Endothelial cell of umbilical vein (primary cell): ENCODE results near the gene CIITA. TPM values are rescaled to one million over a fixed set of nuclear protein-coding genes. Genes with fewer than 3 reads are reported as not detected.

Source experiments
- BruUV-seq: library from RNA; stranded (reverse); fragments of 400-500 nt; replicated peaks from 2 replicates; lab custom pipeline; 2021; lab: Mats Ljungman, UMichigan
- CTCF ChIA-PET: fragments of 300-600, 350-600 bp; sonication (Branson Sonifier 250); formaldehyde crosslinking; loops from one replicate; lab custom pipeline; 2021; ENCODE audit warnings: antibody characterized with exemption, inconsistent platforms; lab: Charles Lee
- POLR2A ChIA-PET: fragments of 300-600, 350-600 bp; sonication (Branson Sonifier 250); formaldehyde crosslinking; loops from one replicate; lab custom pipeline; 2021; ENCODE audit warnings: antibody characterized with exemption, inconsistent platforms; lab: Charles Lee
- DNase-seq: peaks from one replicate; pipeline ENCODE4 v3.0.0-alpha.2; 2011; ENCODE audit warnings: low read depth, low spot score
- FAIRE-seq: peaks from 2 replicates; lab custom pipeline; 2011; peaks lifted over from hg19 to GRCh38; lab: Jason Lieb, UNC
- H2AFZ ChIP-seq: 2 replicates; pipeline ENCODE4 v1.6.0; 2012; ENCODE audit warnings: low read depth, low read length, control low read depth, inconsistent platforms
- H3K27ac ChIP-seq: 2 replicates; pipeline ENCODE4 v1.5.1; 2011; ENCODE audit warnings: low read depth, mild to moderate bottlenecking, control low read depth, low read length, moderate library complexity; ENCODE audit not compliant: insufficient read depth
- H3K27me3 ChIP-seq, 2 experiments: 2 replicates each; pipeline versions ENCODE4 v1.6.0 to v1.6.1; 2011; ENCODE audit warnings: low read length in 2 of 2, mixed read lengths in 1 of 2; ENCODE audit not compliant: control insufficient read depth in 2 of 2, insufficient read depth in 2 of 2
- H3K36me3 ChIP-seq, 2 experiments: 2 replicates in 1 of 2; 3 replicates in 1 of 2; pipeline ENCODE4 v1.5.1; 2011; ENCODE audit warnings: low read length in 2 of 2, mild to moderate bottlenecking in 1 of 2, moderate library complexity in 1 of 2; ENCODE audit not compliant: control insufficient read depth in 2 of 2, insufficient read depth in 2 of 2; ENCODE audit errors: extremely low read depth in 1 of 2
- H3K4me1 ChIP-seq: 3 replicates; pipeline ENCODE4 v1.5.1; 2011; ENCODE audit warnings: mild to moderate bottlenecking, low read length; ENCODE audit not compliant: control insufficient read depth, insufficient read depth; ENCODE audit errors: extremely low read depth
- H3K4me2 ChIP-seq: 2 replicates; pipeline ENCODE4 v1.6.1; 2011; ENCODE audit warnings: low read length, control low read depth, mixed read lengths; ENCODE audit not compliant: insufficient read depth
- H3K4me3 ChIP-seq, 3 experiments: fragments of 200-600 bp in 1 of 3; sonication (generic), shearing (Covaris generic) in 1 of 3; replicated peaks in 1 of 3; 2 replicates each; pipeline ENCODE4 v1.5.1; 2011 to 2016; ENCODE audit warnings: control low read depth in 3 of 3, low read length in 3 of 3, mild to moderate bottlenecking in 2 of 3, inconsistent platforms in 1 of 3, low read depth in 1 of 3, moderate library complexity in 1 of 3; ENCODE audit not compliant: insufficient read depth in 1 of 3
- H3K79me2 ChIP-seq: 2 replicates; pipeline ENCODE4 v1.6.0; 2012; ENCODE audit warnings: low read length, inconsistent platforms; ENCODE audit not compliant: control insufficient read depth, insufficient read depth
- H3K9ac ChIP-seq: replicated peaks from 2 replicates; pipeline ENCODE3; 2011; ENCODE audit warnings: low read length, control low read depth; ENCODE audit not compliant: insufficient read depth; ENCODE audit errors: extremely low read depth
- H3K9me1 ChIP-seq: replicated peaks from 3 replicates; pipeline ENCODE4 v1.6.0; 2011; ENCODE audit warnings: mild to moderate bottlenecking, low read length; ENCODE audit not compliant: control insufficient read depth, insufficient read depth; ENCODE audit errors: extremely low read depth
- H3K9me3 ChIP-seq: replicated peaks from 2 replicates; pipeline ENCODE4 v1.5.1; 2012; ENCODE audit warnings: low read length, inconsistent platforms; ENCODE audit not compliant: control insufficient read depth, insufficient read depth
- H4K20me1 ChIP-seq: replicated peaks from 2 replicates; pipeline ENCODE3; 2011; ENCODE audit warnings: mild to moderate bottlenecking, low read length; ENCODE audit not compliant: control insufficient read depth, insufficient read depth; ENCODE audit errors: extremely low read depth
- FOS ChIP-seq: IDR thresholded peaks from 2 replicates; pipeline ENCODE4 v1.6.1; 2011; ENCODE audit warnings: mild to moderate bottlenecking, low read length, moderate library complexity, borderline replicate concordance; ENCODE audit not compliant: insufficient read depth
- GATA2 ChIP-seq: IDR thresholded peaks from 2 replicates; pipeline ENCODE4 v1.7.0; 2011; ENCODE audit warnings: low read depth, mild to moderate bottlenecking, moderate library complexity, mixed read lengths, low read length; ENCODE audit not compliant: insufficient read length, insufficient read depth
- JUN ChIP-seq: IDR thresholded peaks from 2 replicates; pipeline ENCODE4 v1.6.1; 2011; ENCODE audit warnings: borderline replicate concordance, low read depth; ENCODE audit not compliant: insufficient read length, insufficient read depth
- MYC ChIP-seq: IDR thresholded peaks from one replicate; pipeline ENCODE4 v1.6.1; 2011; ENCODE audit warnings: mild to moderate bottlenecking, low read depth, low read length
- POLR2A ChIP-seq: IDR thresholded peaks from 2 replicates; pipeline ENCODE4 v1.6.1; 2012; ENCODE audit warnings: low read depth, mild to moderate bottlenecking, control low read depth, low read length
- POLR2AphosphoS5 ChIP-seq: IDR thresholded peaks from 2 replicates; pipeline ENCODE4 v1.6.1; 2012; ENCODE audit warnings: low read depth, mild to moderate bottlenecking, control low read depth, low read length, moderate library complexity; ENCODE audit not compliant: insufficient read depth
- dilution Hi-C: fragments of 300-500 bp; cut with MboI; formaldehyde crosslinking; loops from one replicate; pipeline ENCODE4 v1.15.0; 2019; ENCODE audit warnings: low sequenced_read_pairs; ENCODE audit not compliant: extremely low pct_ligation_motif_present
- intact Hi-C: fragments of 100-400 bp; cut with micrococcal nuclease; formaldehyde crosslinking; loops from one replicate; pipeline ENCODE4 v1.10.0; 2022
- polyA plus RNA-seq, 4 experiments: library from polyadenylated mRNA; depleted of rRNA in 3 of 4; stranded (reverse) in 3 of 4; unstranded in 1 of 4; fragments of >200 nt; gene quantifications; 2 replicates each; pipeline versions ENCODE4 v1.2.1 to v1.2.3, GENCODE V29; 2011 to 2012; ENCODE audit warnings: missing spikeins in 1 of 4
- total RNA-seq: library from RNA; stranded (reverse); gene quantifications from 2 replicates; pipeline ENCODE4 v1.2.3, GENCODE V29; 2021
- TF ChIP-seq, protein P1 (sequence below), 2 donors: IDR thresholded peaks; 1 replicate in 1 of 2; 2 replicates in 1 of 2; pipeline ENCODE4 v1.5.1; 2011; ENCODE audit warnings: low read length in 2 of 2, mild to moderate bottlenecking in 2 of 2, moderate library complexity in 2 of 2, control low read depth in 1 of 2, inconsistent platforms in 1 of 2, low read depth in 1 of 2; ENCODE audit not compliant: insufficient read depth in 1 of 2; ENCODE audit errors: extremely low read depth in 1 of 2

Gene CIITA
- total and polyA plus RNA-seq, 2 donors (not counting 3 experiments of a cell fraction or from before 2014, with no cell fraction given), result not detected

DNA sequence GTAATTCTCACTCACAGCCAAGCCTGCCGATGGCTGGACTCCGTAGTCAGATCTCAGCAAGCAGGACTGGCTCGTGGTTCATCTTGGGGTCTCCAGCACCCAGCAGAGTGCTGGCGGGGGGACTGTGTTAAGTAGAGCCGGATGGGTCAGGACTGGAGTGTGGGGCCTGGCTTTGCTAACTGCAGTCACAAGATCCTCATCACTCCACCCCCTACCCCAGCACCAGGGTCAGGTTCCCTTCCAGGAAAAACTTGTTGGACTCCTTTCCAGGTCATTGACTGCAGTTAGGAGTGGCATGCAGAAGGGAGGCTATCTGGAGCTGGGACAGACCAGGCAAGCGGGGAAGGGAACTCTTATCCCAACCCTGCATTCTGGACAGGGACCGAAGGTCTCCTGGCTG lies 6.0 kb downstream of the CIITA start:
- dilution Hi-C loops (no loop called here), intact Hi-C loops (no loop called here)
- H3K9ac ChIP-seq, result no peak overlapping the region
- DNase-seq, result no peak
- no peak overlapping the region for H3K4me3 ChIP-seq
- H3K79me2 ChIP-seq, result no peaks in the 10 kb centered on the region
- TF ChIP-seq, protein P1, sequence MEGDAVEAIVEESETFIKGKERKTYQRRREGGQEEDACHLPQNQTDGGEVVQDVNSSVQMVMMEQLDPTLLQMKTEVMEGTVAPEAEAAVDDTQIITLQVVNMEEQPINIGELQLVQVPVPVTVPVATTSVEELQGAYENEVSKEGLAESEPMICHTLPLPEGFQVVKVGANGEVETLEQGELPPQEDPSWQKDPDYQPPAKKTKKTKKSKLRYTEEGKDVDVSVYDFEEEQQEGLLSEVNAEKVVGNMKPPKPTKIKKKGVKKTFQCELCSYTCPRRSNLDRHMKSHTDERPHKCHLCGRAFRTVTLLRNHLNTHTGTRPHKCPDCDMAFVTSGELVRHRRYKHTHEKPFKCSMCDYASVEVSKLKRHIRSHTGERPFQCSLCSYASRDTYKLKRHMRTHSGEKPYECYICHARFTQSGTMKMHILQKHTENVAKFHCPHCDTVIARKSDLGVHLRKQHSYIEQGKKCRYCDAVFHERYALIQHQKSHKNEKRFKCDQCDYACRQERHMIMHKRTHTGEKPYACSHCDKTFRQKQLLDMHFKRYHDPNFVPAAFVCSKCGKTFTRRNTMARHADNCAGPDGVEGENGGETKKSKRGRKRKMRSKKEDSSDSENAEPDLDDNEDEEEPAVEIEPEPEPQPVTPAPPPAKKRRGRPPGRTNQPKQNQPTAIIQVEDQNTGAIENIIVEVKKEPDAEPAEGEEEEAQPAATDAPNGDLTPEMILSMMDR (IDR thresholded peaks at IDR 0.05; ENCODE audit: extremely low read depth in 1 of 2, insufficient read depth in 1 of 2, low read depth in 1 of 2, low read length in 2 of 2), result no peak
- TF ChIP-seq FOS, result no peak
- TF ChIP-seq JUN, result no peak
- TF ChIP-seq POLR2AphosphoS5, result no peak
- TF ChIP-seq POLR2A, result no peak
- no peak for TF ChIP-seq GATA2
- TF ChIP-seq MYC, result no peak
- ChIA-PET POLR2A (no interaction called here), CTCF (no interaction called here)
- no peak overlapping the region for H3K27ac ChIP-seq
- no peak overlapping the region for H3K4me2 ChIP-seq
- no peak for FAIRE-seq
- H4K20me1 ChIP-seq, result no peaks in the 10 kb centered on the region
- BruUV-seq, result no TSS peak
- H2AFZ ChIP-seq, result no peak overlapping the region
- H3K36me3 ChIP-seq, result no peaks in the 10 kb centered on the region
- peaks cover 7% of the 10 kb centered on the region in 2 experiments for H3K27me3 ChIP-seq
- H3K9me3 ChIP-seq, result no peaks in the 10 kb centered on the region
- H3K9me1 ChIP-seq, result no peaks in the 10 kb centered on the region
- H3K4me1 ChIP-seq, result no peaks in the 10 kb centered on the region
